Measurements from ENCODE around the gene ZNF764. TPM values are rescaled to one million over a fixed set of nuclear protein-coding genes. Genes with fewer than 3 reads are reported as not detected.

Gene ZNF764
- total RNA-seq = 18.4 TPM

- intact Hi-C loops (cut with DNase I) = loop anchor here (1.0 to 2.0 kb wide), 2 partner anchors 23 to 27 kb away; partner anchors contain the start of genes ZNF747 and ZNF785
- peak within 1 kb of the TSS; percentile 78 to 95 for H3K4me3 ChIP-seq
- no peak for TF ChIP-seq POLR2A (IDR thresholded peaks at IDR 0.05)
- peak in 1 of 3 experiments; percentile 16 for TF ChIP-seq CTCF (IDR thresholded peaks at IDR 0.05)
- peak; percentile 86 to 99 for TF ChIP-seq POLR2AphosphoS5 (IDR thresholded peaks at IDR 0.05; ENCODE audit: insufficient read depth in 1 of 2, low read depth in 1 of 2)
Observed at GRCh38 chr16:30557957-30558788, at the start of gene ZNF764. Gene ZNF764 (minus strand): TSS chr16:30558374. CDS start chr16:30558182, 192 bp downstream.

GRCh38 chr16:30606004-30606403 is 47.8 kb upstream of the ZNF764 start:
- H3K9me3 ChIP-seq = no peaks in the 10 kb centered on the region
- no peak for DNase-seq (ENCODE audit: extremely low spot score in 2 of 2)
- H3K27me3 ChIP-seq = no peaks in the 10 kb centered on the region
- H3K4me1 ChIP-seq = peaks cover 45% of the 10 kb centered on the region
- intact Hi-C loops (cut with DNase I) = no loop called here
- no peak overlapping the region for H3K27ac ChIP-seq
- TF ChIP-seq POLR2A (IDR thresholded peaks at IDR 0.05) = no peak
- no peak for TF ChIP-seq CTCF (IDR thresholded peaks at IDR 0.05)
- no peak for TF ChIP-seq POLR2AphosphoS5 (IDR thresholded peaks at IDR 0.05; ENCODE audit: insufficient read depth in 1 of 2, low read depth in 1 of 2)
- no peak overlapping the region for H3K4me3 ChIP-seq
- H3K36me3 ChIP-seq = peaks cover 0 to 54% of the 10 kb centered on the region in 2 donors

More at GRCh38 chr16:30557957-30558788, at the start of gene ZNF764:
- Histone ChIP-seq H3K36me3 (peaks cover 0 to 16% of the 10 kb centered on the region in 2 donors), H3K9me3 (no peaks in the 10 kb centered on the region), H3K27me3 (no peaks in the 10 kb centered on the region), H3K4me1 (peaks cover 31% of the 10 kb centered on the region), H3K27ac (peak within 1 kb of the TSS; percentile 77)
- peak in 1 of 2 donors; percentile 98 for DNase-seq (ENCODE audit: extremely low spot score in 2 of 2)

- H3K4me3 ChIP-seq = no peak overlapping the region
- no peak for DNase-seq (ENCODE audit: extremely low spot score in 2 of 2)
- no peaks in the 10 kb centered on the region for H3K9me3 ChIP-seq
- no peak overlapping the region for H3K27ac ChIP-seq
- intact Hi-C loops (cut with DNase I) = no loop called here
- peaks cover 39% of the 10 kb centered on the region for H3K4me1 ChIP-seq
- peaks cover 0 to 54% of the 10 kb centered on the region in 2 donors for H3K36me3 ChIP-seq
- no peaks in the 10 kb centered on the region for H3K27me3 ChIP-seq
- TF ChIP-seq CTCF (IDR thresholded peaks at IDR 0.05) (no peak), POLR2AphosphoS5 (IDR thresholded peaks at IDR 0.05; ENCODE audit: insufficient read depth in 1 of 2, low read depth in 1 of 2) (no peak), POLR2A (IDR thresholded peaks at IDR 0.05) (no peak)
Observed at GRCh38 chr16:30605158-30605557, 47.0 kb upstream of the ZNF764 start.

- no peak for TF ChIP-seq CTCF (IDR thresholded peaks at IDR 0.05)
- TF ChIP-seq POLR2A (IDR thresholded peaks at IDR 0.05) = no peak
- TF ChIP-seq POLR2AphosphoS5 (IDR thresholded peaks at IDR 0.05; ENCODE audit: insufficient read depth in 1 of 2, low read depth in 1 of 2) = no peak
- H3K4me3 ChIP-seq = no peak overlapping the region
- no peaks in the 10 kb centered on the region for H3K27me3 ChIP-seq
- H3K27ac ChIP-seq = no peak overlapping the region
- H3K9me3 ChIP-seq = no peaks in the 10 kb centered on the region
- H3K4me1 ChIP-seq = peaks cover 39% of the 10 kb centered on the region
- intact Hi-C loops (cut with DNase I) = no loop called here
- no peak for DNase-seq (ENCODE audit: extremely low spot score in 2 of 2)
- peaks cover 0 to 54% of the 10 kb centered on the region in 2 donors for H3K36me3 ChIP-seq
Observed at GRCh38 chr16:30604316-30604947, 46.3 kb upstream of the ZNF764 start.
